ENCODE results near the gene FARS2.

GRCh38 chr6:5323979-5324378, 62.7 kb downstream of the FARS2 start:
- TF ChIP-seq TAF1 (IDR thresholded peaks at IDR 0.05; ENCODE audit: borderline replicate concordance, low read depth, low read length) (no peak), CTCF (IDR thresholded peaks at IDR 0.05) (no peak), MXI1 (IDR thresholded peaks at IDR 0.05; ENCODE audit: low read depth, low read length) (no peak), USF1 (IDR thresholded peaks at IDR 0.05; ENCODE audit: borderline replicate concordance, low read depth) (no peak), NRF1 (IDR thresholded peaks at IDR 0.05; ENCODE audit: low read depth, low read length) (no peak), FOXJ3 (CRISPR knock-in tag; IDR thresholded peaks at IDR 0.05) (no peak), FOXM1 (IDR thresholded peaks at IDR 0.05; ENCODE audit: low read depth) (no peak), EZH2phosphoT487 (IDR thresholded peaks at IDR 0.05; ENCODE audit: borderline replicate concordance, low read depth) (no peak), GABPA (IDR thresholded peaks at IDR 0.05; ENCODE audit: low read depth) (no peak)
